Esophagus squamous epithelium (tissue), 5 donors: Measurements from ENCODE around the gene DLEC1. TPM values are rescaled to one million over a fixed set of nuclear protein-coding genes. Genes with fewer than 3 reads are reported as not detected.

Experiments
- DNase-seq: peaks from one replicate; lab custom pipeline; 2025; lab: John Stamatoyannopoulos, UW
- H3K27ac ChIP-seq, 4 donors: fragments of 200-600 bp; sonication (generic); one replicate each; pipeline ENCODE4 v1.5.1; 2016 to 2019; ENCODE audit warnings: mild to moderate bottlenecking in 1 of 4
- H3K27me3 ChIP-seq, 4 donors: fragments of 200-600 bp; sonication (generic); 1 replicate in 3 of 4; 2 replicates in 1 of 4; pipeline versions ENCODE4 v1.5.1 to v1.6.0; 2017 to 2021; ENCODE audit warnings: antibody characterized with exemption in 1 of 4
- H3K36me3 ChIP-seq, 3 donors: fragments of 200-600 bp; sonication (generic); one replicate each; pipeline ENCODE4 v1.5.1; 2016 to 2019
- H3K4me1 ChIP-seq, 3 donors: fragments of 200-600 bp; sonication (generic); one replicate each; pipeline ENCODE4 v1.5.1; 2017 to 2019
- H3K4me3 ChIP-seq, 4 donors: fragments of 200-600 bp; sonication (generic); 1 replicate in 3 of 4; 2 replicates in 1 of 4; pipeline ENCODE4 v1.5.1; 2016 to 2019; ENCODE audit warnings: mild to moderate bottlenecking in 2 of 4, moderate library complexity in 1 of 4
- H3K9me3 ChIP-seq, 3 donors: fragments of 200-600 bp; sonication (generic); one replicate each; pipeline ENCODE4 v1.5.1; 2016 to 2019
- CTCF ChIP-seq, 6 experiments: fragments of 450-650 bp in 4 of 6; fragments of 200-600 bp in 2 of 6; sonication (generic) in 2 of 6; IDR thresholded peaks; one replicate each; pipeline ENCODE4 v1.5.1; 2016 to 2019; ENCODE audit warnings: antibody characterized with exemption in 6 of 6, mild to moderate bottlenecking in 4 of 6, moderate library complexity in 4 of 6
- POLR2A ChIP-seq, 4 donors: fragments of 450-650 bp; IDR thresholded peaks; one replicate each; pipeline ENCODE4 v1.6.1; 2017; ENCODE audit warnings: antibody characterized with exemption in 4 of 4, mild to moderate bottlenecking in 4 of 4, moderate library complexity in 3 of 4
- WGBS, 2 donors: methylation state at CpG; one replicate each; pipeline ENCODE4 v1.1.5; 2018; 5-methylcytosine and 5-hydroxymethylcytosine counted together
- intact Hi-C: fragments of 100-400 bp; cut with DNase I; formaldehyde crosslinking; loops from one replicate; pipeline ENCODE4 v1.15.0; 2022
- total RNA-seq, 4 donors: library from RNA; depleted of rRNA; stranded (reverse); fragments of >200 nt; gene quantifications; one replicate each; pipeline ENCODE4 v1.1.0, GENCODE V29; 2016
- donor health status: DM: yes; HTN: yes; CAD: no.

The DLEC1 gene
- total RNA-seq, 4 donors from 2014 or later = 0.19 TPM; not detected in 3

DNA sequence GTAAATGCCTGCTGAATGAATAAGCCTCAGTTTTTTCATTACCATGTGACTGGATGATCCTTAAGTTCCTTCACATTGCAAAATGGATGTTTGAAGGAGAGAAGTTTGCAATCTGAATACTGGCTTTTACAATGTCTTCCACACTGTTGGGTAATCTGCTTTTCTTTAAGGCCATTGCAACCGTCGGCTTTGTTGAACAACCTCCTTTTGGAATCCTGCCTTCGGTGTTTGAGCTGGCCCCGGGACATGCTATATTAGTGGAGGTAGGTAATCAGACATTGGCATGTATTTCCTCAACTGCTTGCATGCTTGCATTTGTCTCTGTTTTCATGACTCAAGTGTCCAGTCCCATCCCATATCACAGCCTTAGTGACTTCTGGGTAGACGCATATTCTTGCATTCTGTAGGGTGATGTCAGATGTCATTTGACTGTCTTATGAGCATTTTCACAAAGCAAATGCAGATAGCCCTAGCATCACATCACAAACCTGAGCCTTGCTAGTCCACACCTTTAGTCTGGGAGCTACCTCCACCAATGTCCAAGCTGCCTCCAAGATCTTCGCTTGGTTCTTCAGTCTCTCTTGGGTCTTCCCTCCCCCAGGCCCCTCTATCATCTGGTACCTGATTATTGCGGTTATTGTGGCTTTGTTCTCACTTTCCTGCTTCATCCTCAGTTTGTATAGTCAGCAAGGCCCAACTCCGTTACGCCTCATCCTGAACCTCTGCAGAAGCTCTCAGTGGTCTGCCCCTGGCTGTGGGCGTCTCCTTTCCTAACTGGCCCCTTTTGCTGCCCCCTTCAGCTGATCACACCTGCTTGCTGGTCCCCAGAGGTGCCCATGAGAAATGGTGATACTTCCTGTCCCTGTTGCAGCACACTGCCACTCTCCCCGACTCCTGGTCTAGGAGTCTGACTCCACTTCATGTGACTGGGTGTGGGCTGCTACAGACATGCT is 49.4 kb downstream of the DLEC1 start:
- DNase-seq = no peak
- no peaks in the 10 kb centered on the region for H3K27me3 ChIP-seq
- no peaks in the 10 kb centered on the region for H3K4me1 ChIP-seq
- TF ChIP-seq CTCF (IDR thresholded peaks at IDR 0.05) (no peak), POLR2A (IDR thresholded peaks at IDR 0.05) (no peak)
- no peak overlapping the region for H3K4me3 ChIP-seq
- H3K9me3 ChIP-seq = peaks cover 0 to 25% (median 0%) of the 10 kb centered on the region in 3 donors
- no peaks in the 10 kb centered on the region for H3K36me3 ChIP-seq
- no peak overlapping the region for H3K27ac ChIP-seq
- 88% methylated on average over 11 of the region's 11 CpGs for WGBS, 2 donors
- intact Hi-C loops = no loop called here

- peaks cover 0 to 3% (median 0%) of the 10 kb centered on the region in 4 donors for H3K27me3 ChIP-seq
- DNase-seq = no peak
- no peaks in the 10 kb centered on the region for H3K4me1 ChIP-seq
- H3K27ac ChIP-seq = no peak overlapping the region
- no peak for TF ChIP-seq CTCF (IDR thresholded peaks at IDR 0.05)
- no peak for TF ChIP-seq POLR2A (IDR thresholded peaks at IDR 0.05)
- H3K36me3 ChIP-seq = no peaks in the 10 kb centered on the region
- 83% methylated on average over 1 of the region's 2 CpGs; no CpG with 5 or more reads in 1 of the 2 donors for WGBS, 2 donors
- peaks cover 0 to 17% (median 0%) of the 10 kb centered on the region in 3 donors for H3K9me3 ChIP-seq
- intact Hi-C loops = no loop called here
- H3K4me3 ChIP-seq = no peak overlapping the region
These were observed 50.2 kb downstream of the DLEC1 start for GRCh38 chr3:38089163-38089562.

DNA sequence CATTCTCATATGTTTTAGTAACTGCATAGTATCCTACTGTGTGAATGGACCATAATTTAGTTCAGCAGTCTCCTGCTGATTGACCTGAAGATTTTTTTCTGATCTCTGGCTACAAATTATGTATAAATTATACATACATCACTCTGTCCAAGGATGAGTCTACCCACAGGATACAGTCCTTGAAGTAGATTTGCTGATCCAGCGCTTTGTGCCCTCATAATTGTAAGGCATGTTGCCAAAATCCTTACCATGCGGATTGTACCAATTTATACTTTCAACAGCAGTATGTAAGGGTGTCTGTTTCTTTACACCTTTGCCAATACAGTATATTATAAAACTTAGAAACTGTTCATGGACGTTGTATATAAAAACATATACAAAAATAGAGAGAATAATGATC is 51.4 kb downstream of the DLEC1 start:
- TF ChIP-seq CTCF (IDR thresholded peaks at IDR 0.05) = no peak
- no peak for TF ChIP-seq POLR2A (IDR thresholded peaks at IDR 0.05)
- peaks cover 0 to 5% (median 0%) of the 10 kb centered on the region in 3 donors for H3K9me3 ChIP-seq
- no peak overlapping the region for H3K4me3 ChIP-seq
- peaks cover 0 to 5% (median 0%) of the 10 kb centered on the region in 4 donors for H3K27me3 ChIP-seq
- intact Hi-C loops = no loop called here
- H3K27ac ChIP-seq = no peak overlapping the region
- no peak for DNase-seq
- H3K4me1 ChIP-seq = no peaks in the 10 kb centered on the region
- H3K36me3 ChIP-seq = no peaks in the 10 kb centered on the region
- WGBS, 2 donors = 73 to 85% methylated on average over 3 of the region's 3 CpGs

GRCh38 chr3:38094999-38095398 is 56.0 kb downstream of the DLEC1 start:
- Histone ChIP-seq H3K4me3 (no peak overlapping the region), H3K27ac (no peak overlapping the region), H3K36me3 (no peaks in the 10 kb centered on the region), H3K9me3 (no peaks in the 10 kb centered on the region), H3K4me1 (no peaks in the 10 kb centered on the region), H3K27me3 (peaks cover 0 to 10% (median 0%) of the 10 kb centered on the region in 4 donors)
- no peak for TF ChIP-seq CTCF (IDR thresholded peaks at IDR 0.05)
- TF ChIP-seq POLR2A (IDR thresholded peaks at IDR 0.05) = no peak
- 73% methylated on average over 2 of the region's 3 CpGs; no CpG with 5 or more reads in 1 of the 2 donors for WGBS, 2 donors
- DNase-seq = no peak
- intact Hi-C loops = no loop called here
